Measurements from ENCODE around the gene SPRED2. TPM values are rescaled to one million over a fixed set of nuclear protein-coding genes. Genes with fewer than 3 reads are reported as not detected.

Gene SPRED2
- total and polyA plus RNA-seq, 2 of the 8 experiments (the other 6 are each of a cell fraction or from before 2014, with no cell fraction given): 15.3 to 22.5 TPM

DNA sequence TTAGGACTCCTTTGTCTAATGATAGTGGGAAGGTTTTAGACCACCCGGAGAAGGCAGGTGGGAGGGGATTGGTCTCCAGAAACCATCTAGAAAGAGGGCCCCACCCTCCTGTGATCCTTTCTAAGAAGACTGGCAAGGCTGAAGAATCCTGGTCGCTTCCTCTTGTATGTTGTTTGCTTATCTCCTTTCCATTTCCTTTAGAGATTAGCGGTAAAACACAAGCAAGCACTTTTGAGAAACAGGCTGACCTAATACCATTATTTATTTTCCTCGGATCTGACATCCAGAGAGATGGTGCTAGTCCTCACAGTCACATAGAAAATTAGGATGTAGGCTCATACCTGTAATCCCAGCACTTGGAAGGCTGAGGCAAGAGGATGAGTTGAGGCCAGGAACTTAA, 45.2 kb upstream of the SPRED2 start (continued):
- TF ChIP-seq, protein P1, sequence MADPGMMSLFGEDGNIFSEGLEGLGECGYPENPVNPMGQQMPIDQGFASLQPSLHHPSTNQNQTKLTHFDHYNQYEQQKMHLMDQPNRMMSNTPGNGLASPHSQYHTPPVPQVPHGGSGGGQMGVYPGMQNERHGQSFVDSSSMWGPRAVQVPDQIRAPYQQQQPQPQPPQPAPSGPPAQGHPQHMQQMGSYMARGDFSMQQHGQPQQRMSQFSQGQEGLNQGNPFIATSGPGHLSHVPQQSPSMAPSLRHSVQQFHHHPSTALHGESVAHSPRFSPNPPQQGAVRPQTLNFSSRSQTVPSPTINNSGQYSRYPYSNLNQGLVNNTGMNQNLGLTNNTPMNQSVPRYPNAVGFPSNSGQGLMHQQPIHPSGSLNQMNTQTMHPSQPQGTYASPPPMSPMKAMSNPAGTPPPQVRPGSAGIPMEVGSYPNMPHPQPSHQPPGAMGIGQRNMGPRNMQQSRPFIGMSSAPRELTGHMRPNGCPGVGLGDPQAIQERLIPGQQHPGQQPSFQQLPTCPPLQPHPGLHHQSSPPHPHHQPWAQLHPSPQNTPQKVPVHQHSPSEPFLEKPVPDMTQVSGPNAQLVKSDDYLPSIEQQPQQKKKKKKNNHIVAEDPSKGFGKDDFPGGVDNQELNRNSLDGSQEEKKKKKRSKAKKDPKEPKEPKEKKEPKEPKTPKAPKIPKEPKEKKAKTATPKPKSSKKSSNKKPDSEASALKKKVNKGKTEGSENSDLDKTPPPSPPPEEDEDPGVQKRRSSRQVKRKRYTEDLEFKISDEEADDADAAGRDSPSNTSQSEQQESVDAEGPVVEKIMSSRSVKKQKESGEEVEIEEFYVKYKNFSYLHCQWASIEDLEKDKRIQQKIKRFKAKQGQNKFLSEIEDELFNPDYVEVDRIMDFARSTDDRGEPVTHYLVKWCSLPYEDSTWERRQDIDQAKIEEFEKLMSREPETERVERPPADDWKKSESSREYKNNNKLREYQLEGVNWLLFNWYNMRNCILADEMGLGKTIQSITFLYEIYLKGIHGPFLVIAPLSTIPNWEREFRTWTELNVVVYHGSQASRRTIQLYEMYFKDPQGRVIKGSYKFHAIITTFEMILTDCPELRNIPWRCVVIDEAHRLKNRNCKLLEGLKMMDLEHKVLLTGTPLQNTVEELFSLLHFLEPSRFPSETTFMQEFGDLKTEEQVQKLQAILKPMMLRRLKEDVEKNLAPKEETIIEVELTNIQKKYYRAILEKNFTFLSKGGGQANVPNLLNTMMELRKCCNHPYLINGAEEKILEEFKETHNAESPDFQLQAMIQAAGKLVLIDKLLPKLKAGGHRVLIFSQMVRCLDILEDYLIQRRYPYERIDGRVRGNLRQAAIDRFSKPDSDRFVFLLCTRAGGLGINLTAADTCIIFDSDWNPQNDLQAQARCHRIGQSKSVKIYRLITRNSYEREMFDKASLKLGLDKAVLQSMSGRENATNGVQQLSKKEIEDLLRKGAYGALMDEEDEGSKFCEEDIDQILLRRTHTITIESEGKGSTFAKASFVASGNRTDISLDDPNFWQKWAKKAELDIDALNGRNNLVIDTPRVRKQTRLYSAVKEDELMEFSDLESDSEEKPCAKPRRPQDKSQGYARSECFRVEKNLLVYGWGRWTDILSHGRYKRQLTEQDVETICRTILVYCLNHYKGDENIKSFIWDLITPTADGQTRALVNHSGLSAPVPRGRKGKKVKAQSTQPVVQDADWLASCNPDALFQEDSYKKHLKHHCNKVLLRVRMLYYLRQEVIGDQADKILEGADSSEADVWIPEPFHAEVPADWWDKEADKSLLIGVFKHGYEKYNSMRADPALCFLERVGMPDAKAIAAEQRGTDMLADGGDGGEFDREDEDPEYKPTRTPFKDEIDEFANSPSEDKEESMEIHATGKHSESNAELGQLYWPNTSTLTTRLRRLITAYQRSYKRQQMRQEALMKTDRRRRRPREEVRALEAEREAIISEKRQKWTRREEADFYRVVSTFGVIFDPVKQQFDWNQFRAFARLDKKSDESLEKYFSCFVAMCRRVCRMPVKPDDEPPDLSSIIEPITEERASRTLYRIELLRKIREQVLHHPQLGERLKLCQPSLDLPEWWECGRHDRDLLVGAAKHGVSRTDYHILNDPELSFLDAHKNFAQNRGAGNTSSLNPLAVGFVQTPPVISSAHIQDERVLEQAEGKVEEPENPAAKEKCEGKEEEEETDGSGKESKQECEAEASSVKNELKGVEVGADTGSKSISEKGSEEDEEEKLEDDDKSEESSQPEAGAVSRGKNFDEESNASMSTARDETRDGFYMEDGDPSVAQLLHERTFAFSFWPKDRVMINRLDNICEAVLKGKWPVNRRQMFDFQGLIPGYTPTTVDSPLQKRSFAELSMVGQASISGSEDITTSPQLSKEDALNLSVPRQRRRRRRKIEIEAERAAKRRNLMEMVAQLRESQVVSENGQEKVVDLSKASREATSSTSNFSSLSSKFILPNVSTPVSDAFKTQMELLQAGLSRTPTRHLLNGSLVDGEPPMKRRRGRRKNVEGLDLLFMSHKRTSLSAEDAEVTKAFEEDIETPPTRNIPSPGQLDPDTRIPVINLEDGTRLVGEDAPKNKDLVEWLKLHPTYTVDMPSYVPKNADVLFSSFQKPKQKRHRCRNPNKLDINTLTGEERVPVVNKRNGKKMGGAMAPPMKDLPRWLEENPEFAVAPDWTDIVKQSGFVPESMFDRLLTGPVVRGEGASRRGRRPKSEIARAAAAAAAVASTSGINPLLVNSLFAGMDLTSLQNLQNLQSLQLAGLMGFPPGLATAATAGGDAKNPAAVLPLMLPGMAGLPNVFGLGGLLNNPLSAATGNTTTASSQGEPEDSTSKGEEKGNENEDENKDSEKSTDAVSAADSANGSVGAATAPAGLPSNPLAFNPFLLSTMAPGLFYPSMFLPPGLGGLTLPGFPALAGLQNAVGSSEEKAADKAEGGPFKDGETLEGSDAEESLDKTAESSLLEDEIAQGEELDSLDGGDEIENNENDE (IDR thresholded peaks at IDR 0.05; ENCODE audit: insufficient replicate concordance, low read length): no peak
- TF ChIP-seq ASH2L (IDR thresholded peaks at IDR 0.05; ENCODE audit: low read length) (no peak), NRF1 (IDR thresholded peaks at IDR 0.05; ENCODE audit: low read depth, low read length) (no peak), SRF (IDR thresholded peaks at IDR 0.05; ENCODE audit: low read depth, low read length) (no peak), JUN (IDR thresholded peaks at IDR 0.05; ENCODE audit: low read depth, low read length) (no peak), TCF12 (IDR thresholded peaks at IDR 0.05; ENCODE audit: low read depth, low read length) (no peak), CHD2 (IDR thresholded peaks at IDR 0.05; ENCODE audit: low read length) (no peak), BRCA1 (IDR thresholded peaks at IDR 0.05; ENCODE audit: low read depth, low read length) (no peak), SAP30 (IDR thresholded peaks at IDR 0.05; ENCODE audit: insufficient read depth, insufficient replicate concordance, low read length) (no peak)
- TF ChIP-seq, protein P2, sequence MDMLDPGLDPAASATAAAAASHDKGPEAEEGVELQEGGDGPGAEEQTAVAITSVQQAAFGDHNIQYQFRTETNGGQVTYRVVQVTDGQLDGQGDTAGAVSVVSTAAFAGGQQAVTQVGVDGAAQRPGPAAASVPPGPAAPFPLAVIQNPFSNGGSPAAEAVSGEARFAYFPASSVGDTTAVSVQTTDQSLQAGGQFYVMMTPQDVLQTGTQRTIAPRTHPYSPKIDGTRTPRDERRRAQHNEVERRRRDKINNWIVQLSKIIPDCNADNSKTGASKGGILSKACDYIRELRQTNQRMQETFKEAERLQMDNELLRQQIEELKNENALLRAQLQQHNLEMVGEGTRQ (IDR thresholded peaks at IDR 0.05; ENCODE audit: low read length): no peak

Data from H1 (cell line).